Mucosa of gallbladder (tissue), 1 donor: Measurements from ENCODE around the gene PPIE. TPM values are rescaled to one million over a fixed set of nuclear protein-coding genes. Genes with fewer than 3 reads are reported as not detected.

ENCODE experiments used
- DNase-seq: peaks from one replicate; pipeline ENCODE4 v3.0.0-alpha.2; 2020; ENCODE audit warnings: low spot score
- total RNA-seq: library from RNA; stranded (reverse); gene quantifications from one replicate; pipeline ENCODE4 v1.2.1, GENCODE V29; 2021
- donor health status: DM: no; HTN: no; CAD: no.

The PPIE gene
- total RNA-seq, 1 donor from 2014 or later, result 39.3 TPM

DNA sequence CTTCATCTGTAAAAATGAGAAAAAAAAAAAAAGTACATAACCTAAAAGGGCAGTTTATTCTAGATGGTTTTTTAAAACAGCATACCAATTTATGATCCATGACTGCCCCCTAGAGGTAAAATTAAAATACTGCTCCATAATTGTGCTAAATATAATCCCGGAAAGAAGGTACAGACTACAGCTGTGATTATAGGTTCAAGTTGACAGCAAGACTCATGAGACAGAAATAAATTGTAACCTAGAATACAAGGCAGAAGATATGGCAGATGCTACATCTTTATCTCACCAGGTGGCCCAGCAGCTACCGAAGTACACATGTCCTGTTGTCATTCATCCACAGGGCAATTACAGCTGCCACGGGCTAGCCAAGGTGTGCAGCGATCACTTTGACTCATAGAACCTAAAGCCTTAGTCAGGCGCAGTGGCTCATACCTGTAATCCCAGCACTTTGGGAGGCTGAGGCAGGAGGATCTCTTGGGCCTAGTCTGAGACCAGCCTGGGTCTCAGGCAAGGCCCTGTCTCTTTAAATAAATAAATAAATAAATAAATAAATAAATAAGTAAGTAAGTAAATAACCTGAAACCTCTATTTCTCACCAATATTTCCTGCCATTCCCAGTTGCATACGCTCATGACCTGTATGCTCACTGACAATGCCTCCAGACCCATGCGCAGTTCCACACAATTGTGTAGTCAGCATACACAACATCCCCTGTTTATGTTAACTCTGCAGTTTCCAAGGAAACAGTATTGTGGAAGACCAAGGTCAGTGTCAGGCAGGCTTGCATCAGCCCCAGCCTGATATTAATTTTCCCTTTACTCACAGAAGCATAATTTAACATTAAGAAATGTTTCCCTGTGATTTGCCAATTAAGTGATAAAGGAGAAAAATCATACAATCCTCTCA, 18.3 kb upstream of the PPIE start:
- DNase-seq, result no peak

DNA sequence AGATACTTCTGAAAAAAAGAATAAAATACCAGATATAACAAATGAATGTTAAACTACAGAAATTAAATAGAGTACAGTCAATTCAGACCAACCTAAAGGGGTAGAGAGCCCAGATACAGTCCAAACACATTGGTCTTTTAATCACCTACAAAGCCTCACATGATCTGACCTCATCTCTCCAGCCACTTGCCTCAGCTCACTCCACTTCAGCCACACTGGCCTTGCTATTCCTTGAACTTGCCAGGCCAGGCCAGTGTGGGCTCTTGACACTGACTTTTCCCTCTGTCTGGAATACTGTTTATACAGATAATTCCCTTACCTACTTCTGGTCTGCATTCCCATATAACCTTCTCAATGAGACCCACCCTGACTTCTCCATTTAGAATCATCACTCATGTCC, 17.0 kb upstream of the PPIE start:
- no peak for DNase-seq

GRCh38 chr1:39722495-39722894, 16.2 kb upstream of the PPIE start:
- DNase-seq, result no peak

- no peak for DNase-seq
Observed at GRCh38 chr1:39726600-39726999, 12.1 kb upstream of the PPIE start.

DNA sequence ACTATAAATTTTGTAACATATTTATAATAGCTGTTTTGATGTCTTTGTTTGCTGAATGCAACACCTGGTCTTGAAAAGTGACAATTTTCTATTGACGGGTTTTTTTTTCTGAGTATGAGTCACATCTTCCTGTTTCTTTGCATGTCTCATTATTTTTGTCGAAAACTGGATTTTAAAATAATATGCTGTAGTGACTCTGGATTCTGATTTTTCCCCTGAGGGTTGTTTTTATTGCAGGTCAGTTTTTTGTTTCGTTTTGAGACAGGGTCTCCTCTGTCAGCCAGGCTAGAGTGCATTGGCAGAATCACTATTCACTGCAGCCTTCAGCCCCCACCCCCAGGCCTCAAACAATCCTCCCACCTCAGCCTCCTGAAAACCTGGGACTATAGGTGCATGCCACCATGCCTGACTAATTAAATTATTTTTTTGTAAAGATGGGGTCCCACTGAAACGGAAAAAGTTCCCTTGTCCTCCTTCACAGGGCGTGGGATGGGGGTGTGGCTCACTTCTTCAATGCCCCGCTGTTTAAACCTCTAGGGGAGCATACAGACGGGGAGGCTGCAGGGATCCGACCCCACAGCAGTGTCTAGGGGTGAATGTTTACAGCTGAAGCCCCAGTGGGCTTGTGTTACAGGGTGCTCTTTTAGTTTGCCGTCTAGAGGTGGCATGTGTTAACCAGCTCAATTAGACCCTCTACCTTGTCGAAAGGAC, 11.3 kb upstream of the PPIE start:
- no peak for DNase-seq

DNA sequence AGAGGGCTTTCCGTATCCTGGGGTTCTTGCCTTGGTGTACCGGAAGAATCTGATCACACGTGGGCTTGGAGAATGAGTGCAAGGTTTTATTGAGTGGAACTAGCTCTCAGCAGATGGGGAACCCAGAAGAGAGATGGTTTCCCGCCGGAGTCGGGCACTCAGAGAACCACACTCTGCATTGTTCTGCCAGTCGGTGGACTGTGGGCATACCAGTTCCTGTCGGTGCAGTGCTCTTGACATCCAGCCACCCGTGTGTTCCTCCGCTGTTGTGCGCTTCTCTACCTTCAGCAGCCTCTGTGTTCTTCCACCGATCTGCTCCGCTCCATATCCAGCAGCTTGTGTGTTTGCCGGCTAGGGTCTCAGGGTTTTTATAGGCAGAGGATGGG, 10.8 kb upstream of the PPIE start:
- DNase-seq, result no peak

DNA sequence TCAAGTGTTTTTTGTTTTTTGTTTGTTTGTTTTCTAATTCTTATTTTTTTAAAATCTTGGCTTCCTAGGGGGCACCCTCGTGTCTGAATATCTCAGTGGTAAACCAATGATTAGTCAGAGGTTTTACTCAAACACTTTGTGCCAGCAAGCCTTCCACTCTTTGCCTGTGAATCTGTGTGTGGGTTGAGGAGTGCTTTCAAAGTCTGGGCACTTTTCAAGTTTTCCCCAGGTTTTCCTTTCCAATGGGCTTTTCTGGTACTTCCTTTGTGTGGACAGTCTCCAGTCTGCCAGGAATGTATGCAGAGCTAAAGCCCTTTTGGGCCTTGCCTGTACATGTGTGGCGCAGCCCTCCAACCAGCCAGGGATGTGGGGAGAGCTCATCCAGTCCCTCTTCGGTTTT, 9.7 kb upstream of the PPIE start:
- DNase-seq, result no peak

DNA sequence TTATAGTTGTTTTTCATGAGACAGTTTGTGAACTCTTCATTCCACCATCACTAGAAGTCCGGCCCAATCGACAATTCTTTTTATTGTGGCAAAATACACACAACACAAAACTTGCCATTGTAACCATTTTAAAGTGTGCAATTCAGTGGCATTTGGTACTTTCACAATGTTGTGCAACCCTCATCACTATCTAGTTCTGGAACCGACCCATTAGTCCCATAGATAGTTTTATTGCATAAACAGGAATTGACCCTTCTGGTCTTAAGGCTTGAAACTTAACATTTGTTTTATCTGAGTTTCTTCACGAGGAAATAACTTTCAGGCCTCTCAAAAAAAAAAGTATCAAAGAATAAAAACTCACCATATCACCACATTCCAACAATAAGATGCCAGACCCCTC, 8.8 kb upstream of the PPIE start:
- no peak for DNase-seq

DNA sequence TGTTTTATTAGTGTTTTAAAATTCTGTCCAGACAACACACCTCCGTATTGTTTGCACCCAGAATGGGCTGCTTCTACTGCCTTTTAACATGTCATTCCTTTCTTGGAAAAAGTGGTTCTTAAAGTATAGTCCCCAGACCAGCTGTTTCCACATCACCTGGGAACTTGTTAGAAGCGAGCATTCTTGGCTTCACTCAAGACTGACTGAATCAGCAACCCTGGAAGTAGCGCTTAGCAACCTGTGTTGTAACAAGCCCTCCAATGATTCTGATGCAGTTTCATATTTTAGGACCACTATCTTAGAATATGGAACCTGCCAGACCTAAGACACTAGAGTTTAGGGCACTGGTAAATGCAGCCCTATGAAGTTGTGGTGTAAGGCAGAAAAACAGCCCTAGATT, 6.0 kb upstream of the PPIE start:
- DNase-seq, result no peak

DNA sequence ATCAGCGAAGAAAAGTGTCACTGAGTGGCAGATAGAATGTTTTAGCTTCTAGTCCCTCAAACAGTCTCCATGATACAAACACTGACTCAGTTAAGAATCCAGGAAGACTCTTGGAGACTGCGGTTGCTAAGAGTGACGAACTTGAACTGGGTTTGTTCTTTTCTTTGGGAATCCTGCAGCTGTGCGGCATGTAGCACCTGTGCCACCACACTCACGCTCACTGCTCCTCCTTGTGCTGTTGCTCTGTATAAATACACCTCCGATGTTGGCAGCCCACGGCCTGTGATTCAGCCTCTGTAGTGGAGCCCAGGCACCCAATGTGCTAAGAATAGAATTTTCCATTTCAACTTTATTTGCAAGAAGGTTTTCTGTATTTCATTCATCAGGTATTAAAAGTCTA, 5.5 kb upstream of the PPIE start:
- no peak for DNase-seq

DNA sequence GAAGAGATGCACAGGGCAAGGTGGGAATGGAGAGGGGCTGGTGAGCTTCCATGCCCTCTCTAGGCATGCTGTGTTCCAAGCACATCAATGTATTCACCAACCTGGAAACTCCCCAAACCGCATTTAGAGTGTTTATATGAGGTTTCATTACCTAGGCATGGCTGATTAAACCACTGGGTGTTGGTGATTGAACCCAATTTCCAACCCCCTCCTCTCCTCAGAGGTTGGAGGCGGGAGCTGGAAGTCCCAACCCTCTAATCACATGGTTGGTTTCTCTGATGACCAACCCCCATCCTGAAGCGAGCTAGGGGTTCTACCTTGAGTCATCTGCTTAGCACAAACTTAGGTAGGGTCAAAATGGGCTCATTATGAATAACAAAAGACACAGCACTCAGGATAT, 3.0 kb upstream of the PPIE start:
- DNase-seq, result no peak

- DNase-seq, result no peak
Observed at GRCh38 chr1:39737546-39738169, 1.0 kb upstream of the PPIE start.

- DNase-seq, result no peak
Observed at GRCh38 chr1:39745016-39745670, 6.5 kb downstream of the PPIE start.

GRCh38 chr1:39751595-39751994, 12.9 kb downstream of the PPIE start:
- no peak for DNase-seq

DNA sequence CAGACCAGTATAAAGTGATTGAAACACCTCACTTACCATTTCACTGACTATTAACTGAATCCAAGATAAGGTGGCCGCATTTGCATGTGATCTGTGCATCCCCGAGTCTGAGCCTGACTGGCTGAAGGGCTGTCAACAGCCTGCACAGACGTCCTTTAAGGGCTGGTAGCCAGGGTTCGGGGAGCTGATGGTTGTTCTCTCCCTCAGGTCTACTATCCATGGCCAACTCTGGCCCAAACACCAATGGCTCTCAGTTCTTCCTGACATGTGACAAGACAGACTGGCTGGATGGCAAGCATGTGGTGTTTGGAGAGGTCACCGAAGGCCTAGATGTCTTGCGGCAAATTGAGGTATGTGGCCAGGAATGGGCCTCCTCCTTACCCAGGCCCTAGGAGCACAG, 14.0 kb downstream of the PPIE start:
- no peak for DNase-seq

GRCh38 chr1:39753132-39754025, 14.7 kb downstream of the PPIE start:
- no peak for DNase-seq

DNA sequence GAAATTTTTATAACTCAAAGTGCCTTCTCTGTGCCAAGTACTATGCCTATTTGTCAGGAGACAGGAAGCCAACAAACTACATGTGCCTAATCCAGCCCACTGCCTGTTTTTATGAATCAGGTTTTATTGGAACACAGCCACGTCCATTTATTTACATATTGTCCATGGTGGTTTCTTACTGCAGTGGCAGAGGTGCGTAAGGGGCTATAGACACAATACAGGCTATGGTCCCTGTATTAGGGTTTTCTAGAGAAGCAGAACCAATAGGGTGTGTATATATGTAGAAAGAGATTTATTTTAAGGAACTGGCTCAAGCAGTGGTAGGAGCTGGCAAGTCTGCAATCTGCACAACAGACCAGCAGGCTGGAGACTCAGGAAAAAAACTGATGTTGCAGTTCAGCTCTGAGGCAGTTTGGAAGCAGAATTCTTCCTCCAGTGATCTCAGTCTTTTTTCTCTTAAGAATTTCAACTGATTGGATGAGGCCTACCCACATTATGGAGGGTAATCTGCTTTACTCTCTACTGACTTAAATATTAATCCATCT, 15.4 kb downstream of the PPIE start:
- DNase-seq, result no peak

DNA sequence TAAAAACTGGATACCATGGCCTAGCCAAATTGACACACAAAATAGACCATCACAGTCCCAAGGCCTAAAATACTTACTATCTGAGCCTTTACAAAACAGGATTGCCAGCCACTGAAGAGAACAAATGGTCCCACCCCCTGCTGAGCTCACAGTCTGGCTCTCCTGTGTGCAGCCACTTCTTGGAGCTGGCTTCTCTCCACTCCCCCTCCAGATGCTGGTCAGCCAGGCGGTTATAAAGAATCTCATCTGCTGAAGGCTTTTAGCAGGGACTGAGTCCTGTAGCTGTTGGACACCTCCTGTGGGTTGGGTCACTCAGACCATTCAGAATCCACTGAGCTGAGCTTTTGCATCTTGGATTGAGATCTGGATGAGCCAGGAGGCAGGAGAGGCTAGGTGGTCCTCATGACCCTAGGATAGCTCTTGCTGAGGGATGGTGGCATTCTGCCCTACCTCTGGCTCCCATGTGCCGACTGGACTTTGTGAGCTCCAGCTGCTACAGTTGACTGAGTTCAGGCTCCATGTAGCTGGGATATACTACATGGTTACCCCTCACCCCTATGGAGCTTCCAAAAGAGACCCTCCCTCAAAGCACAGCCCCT, 16.3 kb downstream of the PPIE start:
- no peak for DNase-seq

GRCh38 chr1:39755965-39756659, 17.4 kb downstream of the PPIE start:
- DNase-seq, result no peak

- DNase-seq, result no peak
Observed at GRCh38 chr1:39757501-39757900, 18.8 kb downstream of the PPIE start.
